Suprapubic skin (tissue), 4 donors: ENCODE measurements around the gene COL23A1. TPM values are rescaled to one million over a fixed set of nuclear protein-coding genes. Genes with fewer than 3 reads are reported as not detected.
A peak's percentile ranks its signal among the peaks of the same experiment; 100 is the strongest.

ENCODE experiments used
- DNase-seq, 2 donors: peaks; one replicate each; pipeline ENCODE4 v3.0.0-alpha.2; 2019; ENCODE audit warnings: low spot score in 2 of 2
- H3K27ac ChIP-seq: fragments of 200-600 bp; sonication (generic); one replicate; pipeline ENCODE4 v1.5.1; 2019
- H3K27me3 ChIP-seq: fragments of 200-600 bp; sonication (generic); one replicate; pipeline ENCODE4 v1.5.1; 2019
- H3K36me3 ChIP-seq: fragments of 200-600 bp; sonication (generic); one replicate; pipeline ENCODE4 v1.5.1; 2019
- H3K4me1 ChIP-seq: fragments of 200-600 bp; sonication (generic); one replicate; pipeline ENCODE4 v1.5.1; 2019
- H3K4me3 ChIP-seq: fragments of 200-600 bp; sonication (generic); one replicate; pipeline ENCODE4 v1.5.1; 2019; ENCODE audit warnings: mild to moderate bottlenecking
- H3K9me3 ChIP-seq: fragments of 200-600 bp; sonication (generic); one replicate; pipeline ENCODE4 v1.5.1; 2019
- EP300 ChIP-seq: sonication (generic); formaldehyde crosslinking; IDR thresholded peaks from one replicate; pipeline ENCODE4 v1.6.1; 2017; ENCODE audit warnings: antibody characterized with exemption
- POLR2A ChIP-seq, 2 donors: fragments of 450-650 bp; IDR thresholded peaks; one replicate each; pipeline ENCODE4 v1.6.1; 2017; ENCODE audit warnings: antibody characterized with exemption in 2 of 2, mild to moderate bottlenecking in 2 of 2, moderate library complexity in 2 of 2
- POLR2AphosphoS5 ChIP-seq, 3 donors: sonication (generic); formaldehyde crosslinking; IDR thresholded peaks; one replicate each; pipeline ENCODE4 v1.6.1; 2017; ENCODE audit warnings: antibody characterized with exemption in 3 of 3
- WGBS: methylation state at CpG from one replicate; pipeline ENCODE4 v1.1.5; 2018; 5-methylcytosine and 5-hydroxymethylcytosine counted together
- total RNA-seq, 4 donors: library from RNA; depleted of rRNA; stranded (reverse); fragments of >200 nt; gene quantifications; one replicate each; pipeline ENCODE4 v1.1.0, GENCODE V29; 2016
- TF ChIP-seq, protein P1 (sequence below), 2 donors: fragments of 200-600 bp in 1 of 2; fragments of 450-650 bp in 1 of 2; sonication (generic) in 1 of 2; IDR thresholded peaks; one replicate each; pipeline ENCODE4 v1.5.1; 2016 to 2019; ENCODE audit warnings: antibody characterized with exemption in 2 of 2, mild to moderate bottlenecking in 1 of 2, moderate library complexity in 1 of 2

The COL23A1 gene
- total RNA-seq, 4 donors from 2014 or later: 1.6 to 4.4 (median 3.4) TPM

DNA sequence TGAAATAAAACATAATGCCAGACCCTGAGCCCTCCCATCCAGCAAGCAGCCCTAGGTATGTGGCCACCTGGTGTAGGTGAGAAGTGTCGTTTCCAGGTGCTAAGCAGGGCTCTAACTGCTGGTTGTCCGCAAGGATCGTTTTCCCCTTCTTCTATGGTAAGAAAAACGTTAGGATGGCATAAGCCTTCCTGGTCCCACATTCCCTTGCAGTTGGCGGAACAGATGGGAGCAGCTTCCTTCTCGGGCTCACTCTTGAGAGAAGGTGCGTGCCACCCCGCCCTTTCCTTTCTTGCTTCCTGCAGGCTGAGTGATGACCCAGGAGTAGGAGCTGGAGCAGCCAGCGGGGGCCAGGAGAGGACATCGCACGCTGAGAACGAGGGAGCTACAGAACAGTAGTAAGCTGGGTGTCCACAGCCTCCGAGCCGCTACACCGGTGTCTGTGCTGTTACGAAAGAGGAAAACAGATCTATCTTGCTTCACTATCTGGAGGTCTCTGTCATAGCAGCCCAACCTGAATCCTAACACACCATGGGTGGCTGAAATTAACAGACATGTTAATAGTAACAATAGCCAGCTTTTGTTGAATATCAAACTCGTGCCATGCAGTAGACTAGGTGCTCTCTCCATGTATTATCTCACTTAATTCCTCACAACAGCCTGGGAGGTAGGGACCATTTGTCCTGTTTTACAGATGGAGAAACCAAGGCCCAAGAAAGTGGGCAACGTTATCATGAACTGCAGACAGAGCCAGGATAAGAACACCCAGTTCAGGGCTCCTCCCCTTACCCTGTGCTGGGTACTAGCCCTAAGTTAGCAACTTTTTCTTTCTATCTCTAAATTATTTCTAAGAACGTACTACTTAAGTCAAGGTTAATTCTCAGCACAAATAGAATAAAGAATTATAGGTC lies 139.8 kb downstream of the COL23A1 start:
- 83% methylated on average over 11 of the region's 19 CpGs for WGBS
- DNase-seq: peak in 1 of 2 donors; percentile 50
- Histone ChIP-seq H3K4me1 (no peaks in the 10 kb centered on the region), H3K9me3 (no peaks in the 10 kb centered on the region), H3K36me3 (no peaks in the 10 kb centered on the region), H3K27ac (no peak overlapping the region), H3K4me3 (no peak overlapping the region), H3K27me3 (no peaks in the 10 kb centered on the region)
- TF ChIP-seq POLR2A (IDR thresholded peaks at IDR 0.05) (no peak), EP300 (no peak), POLR2AphosphoS5 (IDR thresholded peaks at IDR 0.05) (no peak)
- TF ChIP-seq, protein P1, sequence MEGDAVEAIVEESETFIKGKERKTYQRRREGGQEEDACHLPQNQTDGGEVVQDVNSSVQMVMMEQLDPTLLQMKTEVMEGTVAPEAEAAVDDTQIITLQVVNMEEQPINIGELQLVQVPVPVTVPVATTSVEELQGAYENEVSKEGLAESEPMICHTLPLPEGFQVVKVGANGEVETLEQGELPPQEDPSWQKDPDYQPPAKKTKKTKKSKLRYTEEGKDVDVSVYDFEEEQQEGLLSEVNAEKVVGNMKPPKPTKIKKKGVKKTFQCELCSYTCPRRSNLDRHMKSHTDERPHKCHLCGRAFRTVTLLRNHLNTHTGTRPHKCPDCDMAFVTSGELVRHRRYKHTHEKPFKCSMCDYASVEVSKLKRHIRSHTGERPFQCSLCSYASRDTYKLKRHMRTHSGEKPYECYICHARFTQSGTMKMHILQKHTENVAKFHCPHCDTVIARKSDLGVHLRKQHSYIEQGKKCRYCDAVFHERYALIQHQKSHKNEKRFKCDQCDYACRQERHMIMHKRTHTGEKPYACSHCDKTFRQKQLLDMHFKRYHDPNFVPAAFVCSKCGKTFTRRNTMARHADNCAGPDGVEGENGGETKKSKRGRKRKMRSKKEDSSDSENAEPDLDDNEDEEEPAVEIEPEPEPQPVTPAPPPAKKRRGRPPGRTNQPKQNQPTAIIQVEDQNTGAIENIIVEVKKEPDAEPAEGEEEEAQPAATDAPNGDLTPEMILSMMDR (IDR thresholded peaks at IDR 0.05): no peak

- WGBS: 84% methylated on average over 23 of the region's 23 CpGs
- Histone ChIP-seq H3K36me3 (no peaks in the 10 kb centered on the region), H3K4me3 (no peak overlapping the region), H3K27ac (no peak overlapping the region), H3K4me1 (no peaks in the 10 kb centered on the region), H3K9me3 (no peaks in the 10 kb centered on the region), H3K27me3 (no peaks in the 10 kb centered on the region)
- peak in 1 of 2 donors; percentile 74 for DNase-seq
- TF ChIP-seq POLR2A (IDR thresholded peaks at IDR 0.05) (no peak), EP300 (no peak), POLR2AphosphoS5 (IDR thresholded peaks at IDR 0.05) (no peak)
- TF ChIP-seq, protein P1 (IDR thresholded peaks at IDR 0.05): no peak
These were observed 140.8 kb downstream of the COL23A1 start for GRCh38 chr5:178449163-178450070.

DNA sequence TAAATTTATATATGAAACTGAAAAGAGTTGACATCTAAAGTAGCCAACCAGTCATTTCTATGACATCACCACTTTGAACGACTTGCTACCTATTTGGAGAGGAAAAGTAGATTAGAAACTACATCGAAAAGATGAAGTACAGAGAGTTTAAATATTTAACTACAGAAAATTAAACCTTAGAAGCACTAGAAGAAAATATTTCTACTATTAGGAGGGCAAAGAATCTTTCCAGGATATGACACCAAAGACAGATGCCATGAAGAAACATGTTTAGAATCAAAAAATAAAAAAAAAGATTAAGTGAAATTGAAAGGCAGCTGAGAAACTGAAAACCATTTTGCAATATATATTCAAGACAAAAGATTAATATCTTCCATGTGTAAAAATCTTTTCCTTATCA lies 144.7 kb downstream of the COL23A1 start:
- Histone ChIP-seq H3K9me3 (no peaks in the 10 kb centered on the region), H3K4me1 (no peaks in the 10 kb centered on the region), H3K27ac (no peak overlapping the region), H3K4me3 (no peak overlapping the region), H3K27me3 (peaks cover 5% of the 10 kb centered on the region), H3K36me3 (no peaks in the 10 kb centered on the region)
- no peak for TF ChIP-seq POLR2A (IDR thresholded peaks at IDR 0.05)
- TF ChIP-seq EP300: no peak
- TF ChIP-seq, protein P1 (IDR thresholded peaks at IDR 0.05): no peak
- TF ChIP-seq POLR2AphosphoS5 (IDR thresholded peaks at IDR 0.05): no peak
- WGBS: 95% methylated on average over 2 of the region's 2 CpGs
- no peak for DNase-seq

DNA sequence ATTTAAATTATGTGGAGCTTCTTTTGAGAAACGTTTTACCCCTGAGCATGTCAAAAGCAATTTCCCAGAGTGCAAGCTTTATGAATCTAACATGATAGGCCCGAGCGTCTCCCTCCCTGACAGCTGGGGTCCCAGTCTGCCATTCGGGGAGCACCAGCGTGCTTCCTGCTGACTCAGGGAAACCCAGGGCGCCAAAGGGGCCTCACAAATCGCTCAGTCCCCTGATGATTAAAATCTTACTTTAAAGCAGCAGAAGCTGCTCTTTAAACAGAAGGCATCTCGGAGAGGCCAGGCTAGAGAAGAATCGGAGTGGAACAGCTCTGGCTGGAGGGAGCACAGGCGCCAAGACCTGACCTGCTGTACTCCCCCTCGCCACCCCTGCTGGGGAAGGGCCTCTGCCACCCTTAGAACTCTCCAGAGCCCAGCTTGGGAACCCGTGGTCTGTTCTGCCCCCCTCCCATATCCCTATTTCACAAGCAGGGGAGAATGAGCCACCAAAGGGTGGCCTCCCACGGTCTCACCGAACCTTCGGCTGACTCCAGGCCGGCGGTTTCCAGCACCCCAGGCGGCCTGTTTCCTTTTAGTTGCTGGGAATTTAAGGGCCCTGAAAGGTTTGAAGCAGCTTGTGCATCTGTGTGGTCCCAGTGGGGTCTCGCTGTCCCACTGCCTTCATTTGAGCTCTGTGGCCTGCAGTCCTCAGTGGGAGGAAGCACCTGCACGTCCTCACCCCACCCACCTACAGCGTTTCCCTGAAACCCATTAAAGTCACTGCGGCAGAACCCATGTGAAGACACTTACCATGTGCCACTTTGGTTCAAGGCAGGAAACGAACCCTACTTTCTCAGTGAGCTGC lies 147.6 kb downstream of the COL23A1 start:
- Histone ChIP-seq H3K27me3 (peaks cover 18% of the 10 kb centered on the region), H3K36me3 (no peaks in the 10 kb centered on the region), H3K9me3 (no peaks in the 10 kb centered on the region), H3K4me3 (no peak overlapping the region), H3K4me1 (no peaks in the 10 kb centered on the region), H3K27ac (no peak overlapping the region)
- TF ChIP-seq POLR2AphosphoS5 (IDR thresholded peaks at IDR 0.05): no peak
- no peak for TF ChIP-seq EP300
- no peak for TF ChIP-seq POLR2A (IDR thresholded peaks at IDR 0.05)
- TF ChIP-seq, protein P1 (IDR thresholded peaks at IDR 0.05): no peak
- WGBS: 79% methylated on average over 21 of the region's 23 CpGs
- peak in 1 of 2 donors; percentile 53 for DNase-seq
